Astrocyte of the cerebellum (primary cell): ENCODE measurements around the gene KCNMA1.

Experiments
- DNase-seq: peaks from one replicate; pipeline ENCODE4 v3.0.0-alpha.2; 2011; ENCODE audit warnings: low read depth
- H3K4me3 ChIP-seq: 2 replicates; pipeline ENCODE4 v1.5.1; 2011; ENCODE audit warnings: mild to moderate bottlenecking, low read depth, low read length, moderate library complexity
- CTCF ChIP-seq: IDR thresholded peaks from 2 replicates; pipeline ENCODE4 v1.5.1; 2012; ENCODE audit warnings: low read length, low read depth, moderate library complexity, mild to moderate bottlenecking; ENCODE audit errors: missing control alignments
- in situ Hi-C: cut with HindIII; loops from 2 replicates; pipeline ENCODE4 v1.10.0; 2017; ENCODE audit warnings: low sequenced_read_pairs

KCNMA1 gene

DNA sequence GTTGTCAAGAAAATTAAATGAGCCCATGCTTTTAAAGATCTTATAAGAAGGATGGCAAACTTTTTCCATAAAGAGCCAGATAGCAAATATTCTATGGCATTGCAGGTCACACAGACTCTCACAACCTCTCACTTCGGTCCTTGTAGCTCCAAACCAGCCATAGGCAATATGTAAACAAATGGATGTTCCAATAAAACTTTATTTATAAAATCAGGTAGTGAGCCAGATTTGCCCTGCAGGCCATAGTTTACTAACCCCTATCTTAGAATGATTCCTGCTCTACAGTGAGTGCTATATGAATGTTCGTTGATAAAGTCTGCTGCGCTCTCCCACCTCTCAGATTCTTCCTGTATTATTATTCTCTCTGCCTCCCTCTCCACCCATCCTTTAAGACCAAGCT is 177.7 kb downstream of the KCNMA1 start:
- DNase-seq = no peak
- H3K4me3 ChIP-seq = no peak overlapping the region
- in situ Hi-C loops = no loop called here
- TF ChIP-seq CTCF = no peak

GRCh38 chr10:77458986-77459590 is 178.5 kb downstream of the KCNMA1 start:
- in situ Hi-C loops = no loop called here
- DNase-seq = no peak
- H3K4me3 ChIP-seq = no peak overlapping the region
- no peak for TF ChIP-seq CTCF

DNA sequence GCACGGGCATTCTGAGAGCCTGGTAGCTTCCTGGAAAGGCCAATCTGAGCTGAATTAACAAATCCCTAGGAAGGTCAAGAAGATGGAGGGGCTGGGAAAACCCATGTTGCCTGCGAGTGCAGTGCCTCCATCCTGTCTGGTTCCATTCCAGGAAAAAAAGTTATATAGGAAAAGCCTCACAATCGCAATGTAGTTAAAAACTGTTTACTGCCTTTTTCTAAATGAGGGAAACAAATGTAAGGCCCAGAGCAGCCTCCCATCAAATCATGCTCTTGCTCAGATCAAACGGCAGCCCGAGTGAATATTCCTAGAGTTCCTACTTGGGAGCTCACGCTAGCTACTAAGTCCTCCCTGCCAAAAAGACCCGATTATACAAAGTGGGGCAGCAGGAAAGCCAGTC is 179.9 kb downstream of the KCNMA1 start:
- in situ Hi-C loops = no loop called here
- H3K4me3 ChIP-seq = no peak overlapping the region
- no peak for TF ChIP-seq CTCF
- DNase-seq = no peak

DNA sequence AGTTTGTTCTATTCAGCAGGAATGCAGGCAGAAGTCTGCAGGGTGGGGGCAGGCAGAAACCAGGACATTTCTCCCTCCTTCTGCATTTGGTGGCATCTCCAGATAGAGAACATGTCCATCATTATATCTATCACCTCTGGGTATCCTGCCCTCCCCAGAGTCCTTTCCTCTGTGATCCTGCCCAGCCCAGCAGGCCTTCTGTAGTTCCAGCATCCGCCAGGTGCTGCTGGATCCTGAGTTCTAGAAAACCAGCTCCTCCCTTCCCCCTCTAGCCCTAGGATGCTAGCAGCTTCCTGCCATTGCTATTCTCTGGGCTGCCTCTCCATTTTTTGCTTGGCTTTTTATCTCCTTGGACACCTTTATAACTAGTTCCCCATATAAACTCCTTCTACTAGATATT is 180.3 kb downstream of the KCNMA1 start:
- in situ Hi-C loops = no loop called here

GRCh38 chr10:77456414-77456813 is 181.2 kb downstream of the KCNMA1 start:
- H3K4me3 ChIP-seq = no peak overlapping the region
- no peak for TF ChIP-seq CTCF
- in situ Hi-C loops = no loop called here
- DNase-seq = no peak

More for the DNA sequence above, 180.3 kb downstream of the KCNMA1 start:
- no peak for DNase-seq
- no peak for TF ChIP-seq CTCF
- H3K4me3 ChIP-seq = no peak overlapping the region

DNA sequence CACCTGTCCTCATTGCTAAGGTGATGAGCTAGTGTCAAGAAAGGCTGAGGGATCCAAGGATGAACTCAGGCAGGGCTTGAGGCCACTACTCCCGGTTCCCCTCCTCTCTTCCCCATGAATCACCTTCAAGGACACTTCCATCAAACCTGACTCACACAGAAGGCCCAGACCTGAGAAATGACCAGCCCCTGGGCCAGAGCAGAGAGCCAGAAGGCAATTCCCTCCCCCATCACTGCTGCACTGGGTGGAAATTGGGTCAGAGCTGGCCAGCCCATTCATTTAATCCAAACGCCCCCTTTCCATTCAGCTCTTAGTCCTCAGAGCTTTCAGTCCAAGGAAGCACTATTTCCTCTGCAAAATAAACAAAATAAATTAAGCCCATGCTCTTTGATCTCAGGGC is 182.0 kb downstream of the KCNMA1 start:
- in situ Hi-C loops = no loop called here
- TF ChIP-seq CTCF = no peak
- no peak for DNase-seq
- H3K4me3 ChIP-seq = no peak overlapping the region

- no peak overlapping the region for H3K4me3 ChIP-seq
- no peak for TF ChIP-seq CTCF
- in situ Hi-C loops = no loop called here
- DNase-seq = no peak
Observed at GRCh38 chr10:77452952-77453564, 184.6 kb downstream of the KCNMA1 start.
